CD4-positive, alpha-beta memory T cell (primary cell): Measurements from ENCODE around the gene ATXN1. TPM values are rescaled to one million over a fixed set of nuclear protein-coding genes. Genes with fewer than 3 reads are reported as not detected.

Experiments used
- CTCF ChIA-PET: fragments of 350-600 bp; sonication (Branson Sonifier 250); formaldehyde crosslinking; loops from one replicate; lab custom pipeline; 2021; ENCODE audit warnings: inconsistent platforms; ENCODE audit not compliant: partially characterized antibody; lab: Charles Lee
- POLR2A ChIA-PET: fragments of 350-600 bp; sonication (Branson Sonifier 250); formaldehyde crosslinking; loops from one replicate; lab custom pipeline; 2021; ENCODE audit not compliant: partially characterized antibody; lab: Charles Lee
- DNase-seq, 5 donors: peaks; one replicate each; pipeline versions ENCODE4 v3.0.0 to v3.0.0-alpha.2; 2020 to 2022; ENCODE audit warnings: mixed read lengths in 1 of 5
- H3K27ac ChIP-seq: one replicate; pipeline ENCODE4 v1.7.0; 2013; ENCODE audit warnings: low read depth, low read length
- H3K27me3 ChIP-seq: 2 replicates; pipeline ENCODE4 v1.7.0; 2013; ENCODE audit warnings: mild to moderate bottlenecking, low read length, moderate library complexity; ENCODE audit not compliant: insufficient read depth
- H3K36me3 ChIP-seq: 2 replicates; pipeline ENCODE4 v1.7.0; 2013; ENCODE audit warnings: mild to moderate bottlenecking, low read length, moderate library complexity; ENCODE audit not compliant: insufficient read depth
- H3K4me1 ChIP-seq: 2 replicates; pipeline ENCODE4 v1.7.0; 2013; ENCODE audit warnings: mild to moderate bottlenecking, low read length, moderate library complexity; ENCODE audit not compliant: insufficient read depth
- H3K4me3 ChIP-seq, 2 donors: one replicate each; pipeline ENCODE4 v1.7.0; 2013; ENCODE audit warnings: low read length in 2 of 2, mild to moderate bottlenecking in 1 of 2
- H3K9me3 ChIP-seq, 2 donors: one replicate each; pipeline ENCODE4 v1.7.0; 2013; ENCODE audit warnings: low read length in 2 of 2, control low read depth in 1 of 2; ENCODE audit not compliant: control insufficient read depth in 1 of 2
- H3K27ac Mint-ChIP-seq, 7 donors: one replicate each; pipeline ENCODE4 v1.8.0; 2020 to 2021; ENCODE audit warnings: mixed read lengths in 7 of 7, mild to moderate bottlenecking in 6 of 7, inconsistent platforms in 3 of 7, moderate library complexity in 3 of 7
- H3K27me3 Mint-ChIP-seq, 2 donors: one replicate each; pipeline ENCODE4 v1.8.0; 2020 to 2021; ENCODE audit warnings: mixed read lengths in 2 of 2
- H3K36me3 Mint-ChIP-seq, 2 donors: one replicate each; pipeline ENCODE4 v1.8.0; 2020 to 2021; ENCODE audit warnings: mixed read lengths in 2 of 2, inconsistent platforms in 1 of 2, mild to moderate bottlenecking in 1 of 2
- H3K4me1 Mint-ChIP-seq, 4 donors: one replicate each; pipeline ENCODE4 v1.8.0; 2020 to 2021; ENCODE audit warnings: mixed read lengths in 4 of 4, mild to moderate bottlenecking in 1 of 4
- H3K4me3 Mint-ChIP-seq, 8 donors: one replicate each; pipeline ENCODE4 v1.8.0; 2020 to 2021; ENCODE audit warnings: mixed read lengths in 8 of 8, mild to moderate bottlenecking in 7 of 8, moderate library complexity in 6 of 8, inconsistent platforms in 3 of 8
- H3K9me3 Mint-ChIP-seq, 8 donors: one replicate each; pipeline ENCODE4 v1.8.0; 2020 to 2021; ENCODE audit warnings: mixed read lengths in 8 of 8, mild to moderate bottlenecking in 5 of 8, inconsistent platforms in 3 of 8, moderate library complexity in 1 of 8
- intact Hi-C: fragments of 100-400 bp; cut with micrococcal nuclease; formaldehyde crosslinking; loops from one replicate; pipeline ENCODE4 v1.15.1; 2023
- polyA plus RNA-seq, 2 donors: library from polyadenylated mRNA; unstranded; fragments of 300-500 nt; fragmentation: Illumina TruSeq; gene quantifications; one replicate each; pipeline ENCODE4 v1.2.3, GENCODE V29; 2021
- total RNA-seq, 2 experiments: library from RNA; stranded (reverse); gene quantifications; one replicate each; pipeline ENCODE4 v1.2.3, GENCODE V29; 2021

Gene ATXN1
- total and polyA plus RNA-seq, 4 experiments from 2014 or later = 10.5 to 97.4 (median 56.9) TPM

GRCh38 chr6:16302721-16303552, 458.3 kb downstream of the ATXN1 start:
- Histone ChIP-seq H3K27me3 (no peaks in the 10 kb centered on the region), H3K36me3 (peaks cover 13% of the 10 kb centered on the region), H3K4me3 (no peak overlapping the region), H3K4me1 (no peaks in the 10 kb centered on the region), H3K9me3 (no peaks in the 10 kb centered on the region), H3K27ac (no peak overlapping the region)
- no peak overlapping the region for H3K4me3 Mint-ChIP-seq
- H3K27me3 Mint-ChIP-seq = no peaks in the 10 kb centered on the region
- intact Hi-C loops = no loop called here
- H3K4me1 Mint-ChIP-seq = no peaks in the 10 kb centered on the region
- H3K27ac Mint-ChIP-seq = no peak overlapping the region
- H3K36me3 Mint-ChIP-seq = peaks cover 42 to 50% of the 10 kb centered on the region in 2 donors
- CTCF ChIA-PET = no interaction called here
- H3K9me3 Mint-ChIP-seq = no peaks in the 10 kb centered on the region
- DNase-seq = no peak
- POLR2A ChIA-PET = no interaction called here

DNA sequence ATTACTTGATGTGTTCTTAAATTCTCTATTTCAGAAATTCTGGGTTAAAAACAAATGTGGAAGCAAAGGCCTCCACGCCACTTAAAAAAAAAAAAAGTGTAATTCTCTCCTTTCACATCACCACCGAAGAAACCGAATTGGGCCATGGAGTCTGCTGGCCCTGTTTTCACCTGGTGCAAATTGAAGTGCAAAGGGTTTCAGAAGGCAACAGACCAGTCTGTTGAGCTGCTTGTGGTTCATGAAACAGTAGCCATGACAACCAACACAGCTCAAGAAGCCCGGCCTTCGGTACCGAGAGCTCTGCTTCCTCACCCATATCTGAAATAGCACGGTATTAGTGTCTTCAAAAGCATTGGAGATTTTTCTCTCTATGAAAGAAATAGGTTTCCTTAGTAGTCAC, 459.7 kb downstream of the ATXN1 start:
- Mint-ChIP-seq H3K36me3 (peaks cover 33 to 44% of the 10 kb centered on the region in 2 donors), H3K4me1 (no peaks in the 10 kb centered on the region), H3K4me3 (no peak overlapping the region), H3K27ac (no peak overlapping the region), H3K9me3 (peaks cover 0 to 6% (median 0%) of the 10 kb centered on the region in 8 donors), H3K27me3 (no peaks in the 10 kb centered on the region)
- no peak for DNase-seq
- POLR2A ChIA-PET = no interaction called here
- peaks cover 11% of the 10 kb centered on the region for H3K36me3 ChIP-seq
- H3K27me3 ChIP-seq = no peaks in the 10 kb centered on the region
- CTCF ChIA-PET = interaction anchor here (1.0 kb wide), 1 partner anchor 16 kb away, joined by 5 read pairs; no protein-coding TSS in a partner anchor
- H3K4me3 ChIP-seq = no peak overlapping the region
- H3K27ac ChIP-seq = no peak overlapping the region
- no peaks in the 10 kb centered on the region for H3K9me3 ChIP-seq
- intact Hi-C loops = no loop called here
- H3K4me1 ChIP-seq = no peaks in the 10 kb centered on the region

DNA sequence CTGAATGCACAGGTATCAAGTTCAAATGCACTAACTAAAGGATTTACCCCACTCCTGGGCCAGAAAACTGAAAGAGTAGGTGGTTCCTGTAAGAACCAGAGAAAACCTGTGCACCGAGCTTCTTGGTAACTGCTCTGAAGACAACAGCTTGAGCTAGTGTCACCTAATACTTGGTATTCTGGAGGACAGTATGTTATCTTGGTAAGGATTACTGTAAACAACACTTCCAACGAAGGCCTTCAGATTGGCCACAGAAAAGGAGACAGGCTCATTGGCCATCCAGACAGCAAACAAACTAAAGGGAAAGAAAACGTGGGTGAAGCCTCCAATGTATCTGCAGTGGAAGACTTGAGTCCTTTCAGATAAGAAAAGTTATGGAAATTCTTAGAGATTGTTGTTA, 461.4 kb downstream of the ATXN1 start:
- Histone ChIP-seq H3K27ac (no peak overlapping the region), H3K27me3 (no peaks in the 10 kb centered on the region), H3K4me3 (no peak overlapping the region), H3K36me3 (peaks cover 10% of the 10 kb centered on the region), H3K4me1 (no peaks in the 10 kb centered on the region), H3K9me3 (no peaks in the 10 kb centered on the region)
- Mint-ChIP-seq H3K36me3 (peaks cover 20 to 30% of the 10 kb centered on the region in 2 donors), H3K27me3 (no peaks in the 10 kb centered on the region), H3K9me3 (peaks cover 0 to 6% (median 0%) of the 10 kb centered on the region in 8 donors), H3K4me3 (no peak overlapping the region), H3K27ac (no peak overlapping the region), H3K4me1 (peaks cover 0 to 4% (median 0%) of the 10 kb centered on the region in 4 donors)
- no peak for DNase-seq
- ChIA-PET CTCF (interaction anchor here (1.5 kb wide), 1 partner anchor 9 kb away, joined by 3 read pairs; no protein-coding TSS in a partner anchor), POLR2A (no interaction called here)
- intact Hi-C loops = no loop called here

DNA sequence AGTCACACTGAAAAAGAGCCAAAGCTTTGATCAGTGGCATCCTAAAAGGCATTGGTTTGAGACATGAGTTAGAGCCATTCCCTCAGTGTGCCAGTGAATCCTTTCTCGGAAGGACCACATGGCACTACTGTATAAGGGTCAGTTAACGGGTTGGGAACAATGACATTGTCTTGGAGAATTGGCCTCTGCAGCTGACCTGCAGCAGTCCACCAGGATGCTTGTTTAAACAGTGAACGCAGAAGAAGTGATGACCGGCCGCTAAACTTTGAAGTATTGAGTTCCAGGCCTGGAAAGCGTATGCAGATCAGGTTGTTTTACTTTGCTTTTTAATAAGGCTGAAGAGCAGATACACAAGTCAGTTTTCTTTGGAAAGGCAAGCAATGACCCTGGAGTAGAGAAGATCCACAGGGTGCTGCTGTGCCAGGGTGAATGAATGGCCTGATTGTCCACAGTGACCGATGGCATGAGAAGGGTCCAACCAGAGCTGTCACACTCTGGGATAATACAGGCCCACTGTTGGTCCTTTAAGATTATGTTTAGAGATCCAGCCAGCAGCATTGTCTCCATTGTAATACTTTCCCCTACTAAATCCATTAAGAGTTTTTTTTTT, 465.1 kb downstream of the ATXN1 start:
- H3K4me3 Mint-ChIP-seq = peak overlapping the region in 1 of 8 donors; percentile 2
- Histone ChIP-seq H3K4me3 (no peak overlapping the region), H3K27ac (no peak overlapping the region), H3K27me3 (no peaks in the 10 kb centered on the region), H3K9me3 (no peaks in the 10 kb centered on the region), H3K36me3 (no peaks in the 10 kb centered on the region), H3K4me1 (no peaks in the 10 kb centered on the region)
- DNase-seq = no peak
- intact Hi-C loops = no loop called here
- no peaks in the 10 kb centered on the region for H3K27me3 Mint-ChIP-seq
- peaks cover 0 to 6% (median 0%) of the 10 kb centered on the region in 8 donors for H3K9me3 Mint-ChIP-seq
- ChIA-PET POLR2A (no interaction called here), CTCF (interaction anchor here (0.7 to 3.9 kb wide), 2 partner anchors 10 to 242 kb away, joined by 4 to 11 read pairs; no protein-coding TSS in a partner anchor)
- H3K4me1 Mint-ChIP-seq = peaks cover 0 to 4% (median 0%) of the 10 kb centered on the region in 4 donors
- peaks cover 0 to 6% of the 10 kb centered on the region in 2 donors for H3K36me3 Mint-ChIP-seq
- H3K27ac Mint-ChIP-seq = no peak overlapping the region

GRCh38 chr6:16295471-16295870, 465.8 kb downstream of the ATXN1 start:
- Mint-ChIP-seq H3K27me3 (no peaks in the 10 kb centered on the region), H3K4me1 (peaks cover 0 to 4% (median 0%) of the 10 kb centered on the region in 4 donors), H3K27ac (peak overlapping the region in 1 of 7 donors; percentile 81), H3K4me3 (peak overlapping the region in 1 of 8 donors; percentile 2), H3K9me3 (peaks cover 0 to 8% (median 0%) of the 10 kb centered on the region in 8 donors), H3K36me3 (peaks cover 0 to 6% of the 10 kb centered on the region in 2 donors)
- Histone ChIP-seq H3K4me3 (no peak overlapping the region), H3K27me3 (no peaks in the 10 kb centered on the region), H3K4me1 (no peaks in the 10 kb centered on the region), H3K9me3 (no peaks in the 10 kb centered on the region), H3K27ac (no peak overlapping the region), H3K36me3 (no peaks in the 10 kb centered on the region)
- POLR2A ChIA-PET = no interaction called here
- CTCF ChIA-PET = interaction anchor here (3.9 kb wide), 1 partner anchor 9 kb away, joined by 11 read pairs; no protein-coding TSS in a partner anchor
- intact Hi-C loops = no loop called here
- no peak for DNase-seq

DNA sequence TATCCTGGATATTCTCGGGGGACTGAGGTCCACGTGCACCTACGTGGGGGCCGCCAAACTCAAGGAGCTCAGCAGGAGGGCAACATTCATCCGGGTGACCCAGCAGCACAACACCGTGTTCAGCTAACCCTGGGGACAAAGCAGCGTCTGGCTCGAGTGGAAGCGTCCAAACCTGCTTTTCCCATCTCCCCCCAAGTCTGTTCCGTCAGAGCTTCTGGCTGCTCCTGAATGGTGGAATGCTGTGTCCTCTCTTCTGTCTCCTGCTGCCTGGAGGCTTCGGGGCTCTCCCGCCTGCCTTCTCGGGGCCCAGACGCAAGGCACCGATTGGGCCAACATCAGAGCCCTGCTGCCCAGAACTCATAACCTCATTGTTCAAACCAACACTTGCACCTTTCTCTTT, 466.2 kb downstream of the ATXN1 start:
- Histone ChIP-seq H3K4me1 (no peaks in the 10 kb centered on the region), H3K27ac (no peak overlapping the region), H3K27me3 (no peaks in the 10 kb centered on the region), H3K36me3 (no peaks in the 10 kb centered on the region), H3K9me3 (no peaks in the 10 kb centered on the region), H3K4me3 (no peak overlapping the region)
- Mint-ChIP-seq H3K27me3 (no peaks in the 10 kb centered on the region), H3K36me3 (peaks cover 0 to 6% of the 10 kb centered on the region in 2 donors), H3K9me3 (peaks cover 0 to 11% (median 0%) of the 10 kb centered on the region in 8 donors), H3K4me3 (no peak overlapping the region), H3K27ac (peak overlapping the region in 1 of 7 donors; percentile 81), H3K4me1 (peaks cover 0 to 4% (median 0%) of the 10 kb centered on the region in 4 donors)
- intact Hi-C loops = no loop called here
- ChIA-PET POLR2A (no interaction called here), CTCF (no interaction called here)
- no peak for DNase-seq

DNA sequence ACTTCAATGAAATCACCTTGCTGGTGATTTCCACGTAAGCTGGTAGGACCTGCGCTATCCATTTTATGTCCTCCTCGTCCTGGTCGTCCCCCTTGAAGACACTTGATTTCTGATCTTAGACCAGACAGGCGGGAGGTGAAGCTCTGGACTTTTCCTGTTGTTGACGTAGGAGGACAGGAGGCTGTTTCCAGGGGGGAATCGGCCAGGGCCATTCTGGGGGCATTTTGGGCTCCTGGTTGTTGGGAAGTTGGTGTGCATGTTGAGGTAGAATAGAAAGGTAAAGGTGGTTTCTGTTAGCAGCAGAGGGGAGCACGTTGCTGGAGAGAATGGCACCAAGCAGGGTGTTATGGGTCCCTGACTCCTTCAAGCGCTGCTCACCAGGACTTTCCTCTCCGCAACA, 466.9 kb downstream of the ATXN1 start:
- Mint-ChIP-seq H3K27ac (peak overlapping the region in 1 of 7 donors; percentile 25), H3K4me3 (no peak overlapping the region), H3K27me3 (no peaks in the 10 kb centered on the region), H3K9me3 (peaks cover 0 to 11% (median 0%) of the 10 kb centered on the region in 8 donors), H3K36me3 (no peaks in the 10 kb centered on the region), H3K4me1 (peaks cover 0 to 4% (median 0%) of the 10 kb centered on the region in 4 donors)
- Histone ChIP-seq H3K36me3 (no peaks in the 10 kb centered on the region), H3K9me3 (no peaks in the 10 kb centered on the region), H3K27me3 (no peaks in the 10 kb centered on the region), H3K4me1 (no peaks in the 10 kb centered on the region), H3K4me3 (no peak overlapping the region), H3K27ac (no peak overlapping the region)
- ChIA-PET POLR2A (no interaction called here), CTCF (interaction anchor here (1.5 kb wide), 1 partner anchor 22 kb away, joined by 3 read pairs; no protein-coding TSS in a partner anchor)
- no peak for DNase-seq
- intact Hi-C loops = no loop called here
